Astrocyte of the spinal cord (primary cell): ENCODE data around the gene SCGB1C2.

ENCODE experiments used
- DNase-seq: peaks from one replicate; pipeline ENCODE4 v3.0.0; 2011; ENCODE audit warnings: low read depth, low spot score
- H3K4me3 ChIP-seq: 2 replicates; pipeline ENCODE4 v1.5.1; 2011; ENCODE audit warnings: low read depth, mild to moderate bottlenecking, low read length, moderate library complexity
- CTCF ChIP-seq: IDR thresholded peaks from 2 replicates; pipeline ENCODE4 v1.5.1; 2012; ENCODE audit warnings: low read depth, mild to moderate bottlenecking, low read length, inconsistent platforms
- in situ Hi-C: cut with HindIII; loops from 2 replicates; pipeline ENCODE4 v1.10.0; 2017; ENCODE audit warnings: low sequenced_read_pairs

Gene SCGB1C2

GRCh38 chr17:146983-147761 lies 9.8 kb downstream of the SCGB1C2 start:
- no peak overlapping the region for H3K4me3 ChIP-seq
- no peak for TF ChIP-seq CTCF
- in situ Hi-C loops = no loop called here
- no peak for DNase-seq

GRCh38 chr17:147796-148740 lies 10.7 kb downstream of the SCGB1C2 start:
- no peak overlapping the region for H3K4me3 ChIP-seq
- in situ Hi-C loops = no loop called here
- DNase-seq = no peak
- TF ChIP-seq CTCF = no peak

- no peak overlapping the region for H3K4me3 ChIP-seq
- in situ Hi-C loops = no loop called here
- TF ChIP-seq CTCF = no peak
- no peak for DNase-seq
Measured at GRCh38 chr17:148757-149156, 11.4 kb downstream of the SCGB1C2 start.

- no peak for DNase-seq
- TF ChIP-seq CTCF = no peak
- in situ Hi-C loops = no loop called here
- no peak overlapping the region for H3K4me3 ChIP-seq
Measured at GRCh38 chr17:149231-149630, 11.9 kb downstream of the SCGB1C2 start.

GRCh38 chr17:149897-150584 lies 12.7 kb downstream of the SCGB1C2 start:
- in situ Hi-C loops = no loop called here
- DNase-seq = no peak
- TF ChIP-seq CTCF = no peak
- no peak overlapping the region for H3K4me3 ChIP-seq

GRCh38 chr17:151004-151403 lies 13.6 kb downstream of the SCGB1C2 start:
- DNase-seq = no peak
- H3K4me3 ChIP-seq = no peak overlapping the region
- TF ChIP-seq CTCF = no peak
- in situ Hi-C loops = no loop called here
